VCaP (cell line): Measurements from ENCODE around the gene ILK.

Source experiments
- H3K27ac ChIP-seq: fragments of 450-650 bp; 2 replicates; pipeline ENCODE4 v1.5.1; 2017
- TF ChIP-seq, protein P1 (sequence below): fragments of 450-650 bp; conservative IDR thresholded peaks from 2 replicates; pipeline ENCODE4 v1.5.1; 2017; ENCODE audit warnings: mild to moderate bottlenecking, moderate library complexity

Gene ILK

DNA sequence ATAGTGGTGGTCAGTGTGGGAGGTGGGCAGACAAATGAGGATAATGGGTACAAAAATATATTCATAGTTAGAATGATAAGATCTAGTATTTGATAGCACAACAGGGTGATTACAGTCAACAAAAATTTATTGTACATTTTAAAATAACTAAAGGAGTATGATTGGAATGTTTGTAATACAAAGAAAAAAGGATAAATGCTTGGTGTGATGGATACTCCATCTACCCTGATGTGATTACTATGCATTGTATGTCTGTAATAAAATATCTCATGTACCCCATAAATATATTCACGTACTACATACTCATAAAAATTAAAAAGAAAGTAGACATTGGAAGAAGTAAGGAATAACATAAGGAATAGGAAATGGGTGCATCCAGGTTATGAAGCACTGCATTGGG, 15.6 kb upstream of the ILK start:
- TF ChIP-seq, protein P1, sequence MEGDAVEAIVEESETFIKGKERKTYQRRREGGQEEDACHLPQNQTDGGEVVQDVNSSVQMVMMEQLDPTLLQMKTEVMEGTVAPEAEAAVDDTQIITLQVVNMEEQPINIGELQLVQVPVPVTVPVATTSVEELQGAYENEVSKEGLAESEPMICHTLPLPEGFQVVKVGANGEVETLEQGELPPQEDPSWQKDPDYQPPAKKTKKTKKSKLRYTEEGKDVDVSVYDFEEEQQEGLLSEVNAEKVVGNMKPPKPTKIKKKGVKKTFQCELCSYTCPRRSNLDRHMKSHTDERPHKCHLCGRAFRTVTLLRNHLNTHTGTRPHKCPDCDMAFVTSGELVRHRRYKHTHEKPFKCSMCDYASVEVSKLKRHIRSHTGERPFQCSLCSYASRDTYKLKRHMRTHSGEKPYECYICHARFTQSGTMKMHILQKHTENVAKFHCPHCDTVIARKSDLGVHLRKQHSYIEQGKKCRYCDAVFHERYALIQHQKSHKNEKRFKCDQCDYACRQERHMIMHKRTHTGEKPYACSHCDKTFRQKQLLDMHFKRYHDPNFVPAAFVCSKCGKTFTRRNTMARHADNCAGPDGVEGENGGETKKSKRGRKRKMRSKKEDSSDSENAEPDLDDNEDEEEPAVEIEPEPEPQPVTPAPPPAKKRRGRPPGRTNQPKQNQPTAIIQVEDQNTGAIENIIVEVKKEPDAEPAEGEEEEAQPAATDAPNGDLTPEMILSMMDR: no peak
- peak overlapping the region; percentile 66 for H3K27ac ChIP-seq

DNA sequence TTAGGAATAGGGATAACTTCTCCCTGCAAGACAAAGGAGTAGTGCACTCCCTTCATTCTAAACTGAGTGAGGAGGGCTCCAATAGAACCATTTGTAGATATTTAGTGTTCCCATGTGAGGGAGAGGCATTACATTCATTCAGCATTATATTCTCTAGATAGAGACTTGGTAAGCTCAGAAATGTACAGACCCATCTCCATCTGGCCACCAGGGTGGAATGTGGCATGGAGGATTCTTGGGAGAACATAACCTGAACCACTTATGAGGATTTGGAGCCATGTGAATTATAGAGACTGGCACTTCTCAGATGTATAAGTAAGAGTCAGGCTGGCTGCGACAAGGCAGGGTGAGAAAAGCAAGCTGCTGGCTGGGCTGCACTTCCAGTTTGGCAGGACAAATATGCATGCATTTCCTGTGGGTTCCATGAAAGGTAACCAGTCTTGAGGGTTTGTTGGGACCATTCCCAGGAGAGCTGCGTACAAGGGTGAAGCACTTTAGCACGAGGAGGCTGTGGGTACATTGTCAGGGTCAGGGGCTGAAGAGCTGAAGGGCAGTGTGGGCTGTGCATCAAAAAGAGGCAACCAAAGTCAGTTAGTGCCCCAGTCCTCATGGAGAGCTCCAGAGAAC, 9.3 kb upstream of the ILK start:
- TF ChIP-seq, protein P1: no peak
- H3K27ac ChIP-seq: no peak overlapping the region

DNA sequence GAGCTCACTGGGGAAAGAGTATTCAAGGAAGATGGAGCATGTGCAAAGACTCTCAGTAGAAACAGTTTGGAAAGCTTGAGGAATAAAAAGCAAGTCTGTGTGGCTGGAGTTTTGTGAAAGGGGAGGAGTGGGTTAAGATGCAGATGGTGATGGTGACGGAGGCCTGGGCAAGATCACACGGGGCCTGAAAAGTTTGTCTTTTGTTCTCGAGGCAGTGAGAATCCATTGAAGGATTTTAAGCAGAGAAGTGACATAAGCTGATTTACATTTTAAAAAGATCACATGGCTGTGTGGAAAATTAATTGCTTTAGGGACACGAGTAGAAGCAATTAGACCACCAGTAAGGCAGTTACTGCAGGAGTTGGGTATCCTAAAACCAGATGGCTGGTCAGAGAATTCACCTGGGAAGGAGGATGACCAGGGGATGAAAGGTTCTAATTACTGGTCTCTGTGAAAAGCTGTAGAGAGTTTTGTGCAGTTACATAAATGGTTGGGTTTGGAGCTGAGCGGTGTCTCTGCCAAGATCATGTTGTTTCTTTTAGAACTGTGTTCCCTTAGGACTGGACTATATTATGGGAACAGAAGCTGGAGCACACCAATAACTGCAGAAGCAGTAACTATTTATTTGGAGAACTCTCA, 7.2 kb upstream of the ILK start:
- H3K27ac ChIP-seq: no peak overlapping the region
- TF ChIP-seq, protein P1: no peak

DNA sequence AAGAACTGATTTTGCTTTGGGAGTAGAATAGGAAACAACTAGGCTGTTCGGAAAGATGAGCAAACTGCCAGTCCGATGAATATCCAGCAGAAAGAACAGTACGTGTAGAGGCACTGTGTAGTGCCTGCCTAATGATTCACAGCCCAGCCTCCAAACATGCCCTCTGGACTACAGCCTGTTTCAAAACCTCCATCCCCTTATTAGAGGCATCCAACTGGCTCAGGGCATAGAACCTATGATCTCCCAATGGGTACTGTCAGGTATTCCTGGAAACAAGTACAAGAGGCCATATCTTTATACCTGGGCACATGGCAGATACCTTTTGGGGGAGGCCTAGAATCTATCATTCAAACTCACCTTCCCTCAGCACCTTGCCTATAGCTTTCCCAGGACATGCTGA, 5.0 kb upstream of the ILK start:
- H3K27ac ChIP-seq: no peak overlapping the region
- TF ChIP-seq, protein P1: no peak

DNA sequence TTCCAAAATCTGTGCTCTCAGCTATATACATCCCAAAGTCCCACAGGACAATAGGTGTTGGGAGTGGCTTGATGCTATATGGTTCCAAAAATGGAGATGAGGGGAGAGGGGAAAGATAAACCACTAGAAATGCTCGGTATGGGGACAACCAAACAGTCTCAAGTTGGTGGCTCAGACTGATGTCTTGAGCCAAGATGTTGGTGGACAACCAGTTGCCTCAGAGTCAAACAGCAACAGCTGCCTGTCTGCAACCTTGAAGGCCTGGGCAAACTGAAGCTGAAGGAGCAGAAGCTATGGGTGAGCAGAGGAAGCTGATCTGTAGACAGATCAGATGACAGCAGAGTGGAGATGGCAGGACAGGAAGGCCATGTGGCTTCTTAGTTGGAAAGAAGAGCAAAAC, 4.1 kb upstream of the ILK start:
- TF ChIP-seq, protein P1: no peak
- no peak overlapping the region for H3K27ac ChIP-seq

DNA sequence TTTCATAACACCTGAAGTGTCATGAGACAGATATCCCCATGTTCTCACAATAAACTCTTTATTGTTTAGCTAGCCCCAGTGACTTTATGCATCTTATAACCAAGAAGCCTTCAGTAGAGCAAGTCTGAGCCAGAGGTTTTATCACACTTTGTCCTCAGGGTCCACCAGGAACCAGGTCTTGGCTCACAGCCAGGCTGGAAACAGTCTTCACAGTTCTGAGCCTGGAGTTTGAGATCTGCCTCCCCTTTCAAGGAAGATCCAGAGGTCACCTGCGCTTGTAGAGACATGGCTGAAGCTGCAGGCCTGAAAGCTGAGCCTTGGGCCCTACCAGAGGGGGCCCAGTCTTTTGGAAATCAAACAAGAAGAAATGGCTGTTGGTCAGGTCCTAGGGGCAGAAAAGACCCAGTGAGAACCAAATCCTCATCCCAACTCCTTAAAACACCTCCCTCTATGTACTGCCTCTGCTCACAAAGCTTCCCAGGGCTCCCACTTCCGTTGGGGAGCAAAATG, 3.6 kb upstream of the ILK start:
- TF ChIP-seq, protein P1: no peak
- H3K27ac ChIP-seq: no peak overlapping the region

DNA sequence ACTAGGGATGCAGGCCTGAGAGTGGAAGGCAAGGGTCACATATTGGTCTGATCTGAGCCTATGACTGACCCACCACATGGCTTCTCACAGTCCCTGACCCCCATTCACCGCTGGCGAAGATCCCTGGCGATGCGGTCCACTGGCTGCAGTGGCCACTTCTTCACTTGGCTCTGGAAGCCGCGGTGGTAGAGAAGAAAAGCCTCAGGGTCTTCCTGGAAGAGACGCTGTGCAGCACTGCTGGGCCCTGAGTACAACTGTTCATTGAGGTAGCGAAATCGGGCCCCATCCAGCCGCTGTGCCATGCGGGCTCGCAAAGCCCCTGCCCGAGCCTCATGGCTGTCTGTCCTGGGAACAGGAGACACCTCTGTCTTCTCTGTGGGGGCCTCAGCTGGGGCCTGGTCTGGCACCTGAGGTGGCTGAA, 2.5 kb upstream of the ILK start:
- TF ChIP-seq, protein P1: no peak

More for the DNA sequence above, 2.5 kb upstream of the ILK start:
- no peak overlapping the region for H3K27ac ChIP-seq
